ENCODE data around the gene TPM3. TPM values are rescaled to one million over a fixed set of nuclear protein-coding genes. Genes with fewer than 3 reads are reported as not detected.

The TPM3 gene
- total and polyA plus RNA-seq, 9 of the 15 experiments (the other 6 are each of a cell fraction or from before 2014, with no cell fraction given): 202 to 604 (median 421) TPM

- no peak for FAIRE-seq
- in situ Hi-C loops (cut with MboI): no loop called here
- no peak for TF ChIP-seq PHF20 (IDR thresholded peaks at IDR 0.05; ENCODE audit: partially characterized antibody)
- no peaks in the 10 kb centered on the region for H4K20me1 ChIP-seq (replicated peaks; ENCODE audit: control insufficient read depth, insufficient read depth, low read length)
- no peak overlapping the region for H3K27ac ChIP-seq (ENCODE audit: extremely low read depth, low read depth, low read length)
- H3K79me2 ChIP-seq (ENCODE audit: control insufficient read depth, insufficient read depth, low read length): peaks cover 89% of the 10 kb centered on the region
- no peak overlapping the region for H3K4me3 ChIP-seq
- no peak overlapping the region for H2AFZ ChIP-seq (ENCODE audit: low read depth, low read length)
- BruUV-seq (replicated peaks): no TSS peak
- H3K9me3 ChIP-seq (replicated peaks; ENCODE audit: control insufficient read depth, insufficient read depth, low read depth, low read length): peaks cover 4% of the 10 kb centered on the region
- ChIA-PET POLR2A (interaction anchor here (0.7 kb wide), 1 partner anchor 994 kb away, joined by 4 read pairs; no protein-coding TSS in a partner anchor), CTCF (ENCODE audit: low intra/inter-chr PET ratio) (no interaction called here)
- DNase-seq (ENCODE audit: extremely low read depth in 1 of 4, low spot score in 3 of 4): no peak
- H3K27me3 ChIP-seq (ENCODE audit: control insufficient read depth in 2 of 2, insufficient read depth in 2 of 2, low read length in 2 of 2): no peaks in the 10 kb centered on the region
- H3K9ac ChIP-seq (ENCODE audit: insufficient read depth in 1 of 2, low read depth in 2 of 2, low read length in 2 of 2): no peak overlapping the region
- H3K36me3 ChIP-seq (ENCODE audit: control insufficient read depth, insufficient read depth, low read length): peaks cover 83% of the 10 kb centered on the region
- intact Hi-C loops (cut with micrococcal nuclease): no loop called here
- no peaks in the 10 kb centered on the region for H3K9me1 ChIP-seq (ENCODE audit: control insufficient read depth, insufficient read depth, low read length)
- WGBS (ENCODE audit: insufficient coverage, low coverage, missing lambda C conversion rate): 100% methylated on average over 2 of the region's 2 CpGs
- ATAC-seq: no peak
- peaks cover under 1 to 6% of the 10 kb centered on the region in 2 experiments; a peak in 3 of 5 replicates for H3K4me1 ChIP-seq (replicated peaks in 1 of 2; ENCODE audit: control insufficient read depth in 2 of 2, insufficient read depth in 2 of 2, low read length in 2 of 2)
- no peak overlapping the region for H3K4me2 ChIP-seq (ENCODE audit: insufficient read depth, low read length)
Observed at GRCh38 chr1:154225370-154225769, 33.5 kb upstream of the TPM3 start.

- no peak overlapping the region for H2AFZ ChIP-seq (ENCODE audit: low read depth, low read length)
- peaks cover 92% of the 10 kb centered on the region for H3K79me2 ChIP-seq (ENCODE audit: control insufficient read depth, insufficient read depth, low read length)
- no peak overlapping the region for H3K4me2 ChIP-seq (ENCODE audit: insufficient read depth, low read length)
- ChIA-PET CTCF (ENCODE audit: low intra/inter-chr PET ratio) (no interaction called here), POLR2A (interaction anchor here (1.3 kb wide), 1 partner anchor 15 kb away, joined by 6 read pairs; no protein-coding TSS in a partner anchor)
- H3K9ac ChIP-seq (ENCODE audit: insufficient read depth in 1 of 2, low read depth in 2 of 2, low read length in 2 of 2): no peak overlapping the region; a peak in 1 of 4 replicates
- no TSS peak for BruUV-seq (replicated peaks)
- WGBS (ENCODE audit: insufficient coverage, low coverage, missing lambda C conversion rate): 72% methylated on average over 2 of the region's 2 CpGs
- H3K4me1 ChIP-seq (replicated peaks in 1 of 2; ENCODE audit: control insufficient read depth in 2 of 2, insufficient read depth in 2 of 2, low read length in 2 of 2): peaks cover 3 to 10% of the 10 kb centered on the region in 2 experiments; a peak in 3 of 5 replicates
- in situ Hi-C loops (cut with MboI): no loop called here
- peaks cover 76% of the 10 kb centered on the region for H3K36me3 ChIP-seq (ENCODE audit: control insufficient read depth, insufficient read depth, low read length)
- H3K27me3 ChIP-seq (ENCODE audit: control insufficient read depth in 2 of 2, insufficient read depth in 2 of 2, low read length in 2 of 2): no peaks in the 10 kb centered on the region
- intact Hi-C loops (cut with micrococcal nuclease): loop anchor here (5.0 kb wide), 1 partner anchor 36 kb away; no protein-coding TSS in a partner anchor
- DNase-seq (ENCODE audit: extremely low read depth in 1 of 4, low spot score in 3 of 4) (no peak), FAIRE-seq (no peak), ATAC-seq (no peak)
- no peak overlapping the region for H3K4me3 ChIP-seq
- H3K27ac ChIP-seq (ENCODE audit: extremely low read depth, low read depth, low read length): no peak overlapping the region
- peaks cover 4% of the 10 kb centered on the region for H3K9me3 ChIP-seq (replicated peaks; ENCODE audit: control insufficient read depth, insufficient read depth, low read depth, low read length)
- no peaks in the 10 kb centered on the region for H4K20me1 ChIP-seq (replicated peaks; ENCODE audit: control insufficient read depth, insufficient read depth, low read length)
- H3K9me1 ChIP-seq (ENCODE audit: control insufficient read depth, insufficient read depth, low read length): no peaks in the 10 kb centered on the region
- TF ChIP-seq SNAPC5 (CRISPR knock-in tag; IDR thresholded peaks at IDR 0.05) (no peak), ZNF586 (CRISPR knock-in tag; conservative IDR thresholded peaks at IDR 0.05) (no peak), ZNF143 (CRISPR knock-in tag; IDR thresholded peaks at IDR 0.05) (no peak), MAZ (CRISPR knock-in tag; conservative IDR thresholded peaks at IDR 0.05 in 1 of 2, IDR thresholded peaks at IDR 0.05 in 1 of 2) (no peak), PATZ1 (CRISPR knock-in tag; IDR thresholded peaks at IDR 0.05; ENCODE audit: borderline replicate concordance) (no peak), BRD9 (IDR thresholded peaks at IDR 0.05; ENCODE audit: low read depth, partially characterized antibody) (no peak), ZMIZ1 (IDR thresholded peaks at IDR 0.05; ENCODE audit: low read depth in 2 of 2, low read length in 2 of 2) (no peak), L3MBTL2 (IDR thresholded peaks at IDR 0.05) (no peak)
Observed at GRCh38 chr1:154223621-154224020, 31.7 kb upstream of the TPM3 start.

All from K562 (cell line).